Liver (tissue), 3 donors: ENCODE results near the gene UNC5A.

ENCODE experiments used
- CTCF ChIP-seq: fragments of 150-350 bp; IDR thresholded peaks from 2 replicates; pipeline ENCODE4 v1.5.1; 2017; ENCODE audit warnings: improper control_type of control experiment, low read depth, low read length; ENCODE audit not compliant: missing input control
- HNF4G ChIP-seq: IDR thresholded peaks from 2 replicates; pipeline ENCODE4 v1.6.1; 2016; ENCODE audit warnings: antibody characterized with exemption
- JUND ChIP-seq, 2 donors: IDR thresholded peaks; 2 replicates each; pipeline ENCODE4 v1.6.1; 2016; ENCODE audit warnings: antibody characterized with exemption in 2 of 2
- RAD21 ChIP-seq, 2 donors: IDR thresholded peaks; 2 replicates each; pipeline ENCODE4 v1.6.1; 2016; ENCODE audit warnings: antibody characterized with exemption in 2 of 2, mild to moderate bottlenecking in 2 of 2
- RXRA ChIP-seq, 2 donors: IDR thresholded peaks; 2 replicates each; pipeline ENCODE4 v1.6.1; 2017 to 2018; ENCODE audit warnings: antibody characterized with exemption in 2 of 2, mild to moderate bottlenecking in 1 of 2
- SP1 ChIP-seq: IDR thresholded peaks from 2 replicates; pipeline ENCODE4 v1.6.1; 2018; ENCODE audit warnings: antibody characterized with exemption, mild to moderate bottlenecking
- TF ChIP-seq, protein P1 (sequence below): IDR thresholded peaks from 2 replicates; pipeline ENCODE4 v1.6.1; 2016; ENCODE audit warnings: antibody characterized with exemption
- TF ChIP-seq, protein P2 (sequence below): IDR thresholded peaks from 2 replicates; pipeline ENCODE4 v1.6.1; 2016; ENCODE audit warnings: antibody characterized with exemption
- donor health status: healthy.
- donor health status: healthy.

- no peak for TF ChIP-seq CTCF
- TF ChIP-seq, protein P1, sequence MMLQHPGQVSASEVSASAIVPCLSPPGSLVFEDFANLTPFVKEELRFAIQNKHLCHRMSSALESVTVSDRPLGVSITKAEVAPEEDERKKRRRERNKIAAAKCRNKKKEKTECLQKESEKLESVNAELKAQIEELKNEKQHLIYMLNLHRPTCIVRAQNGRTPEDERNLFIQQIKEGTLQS: no peak
- TF ChIP-seq JUND (IDR thresholded peaks at IDR 0.05): no peak
- TF ChIP-seq, protein P2, sequence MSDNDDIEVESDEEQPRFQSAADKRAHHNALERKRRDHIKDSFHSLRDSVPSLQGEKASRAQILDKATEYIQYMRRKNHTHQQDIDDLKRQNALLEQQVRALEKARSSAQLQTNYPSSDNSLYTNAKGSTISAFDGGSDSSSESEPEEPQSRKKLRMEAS: no peak
- TF ChIP-seq SP1: no peak
- no peak for TF ChIP-seq RXRA (IDR thresholded peaks at IDR 0.05)
- TF ChIP-seq RAD21 (IDR thresholded peaks at IDR 0.05): no peak
- no peak for TF ChIP-seq HNF4G
Measured at GRCh38 chr5:176869501-176870109, 59.2 kb downstream of the UNC5A start.
